Left lung (tissue), 10 donors: ENCODE data around the gene GOLIM4. TPM values are rescaled to one million over a fixed set of nuclear protein-coding genes. Genes with fewer than 3 reads are reported as not detected.

Experiments
- ATAC-seq: fragments of 200-7000 bp; cut with Tn5 transposase; one replicate; pipeline ENCODE4 v1.9.1; 2020; ENCODE audit warnings: moderate library complexity
- DNase-seq, 4 donors: peaks; one replicate each; pipeline ENCODE4 v3.0.0-alpha.2; 2013 to 2020
- H3K27ac ChIP-seq, 2 donors: fragments of 200-600 bp; sonication (generic) in 1 of 2; one replicate each; pipeline versions ENCODE4 v1.5.0 to v1.8.0; 2020 to 2021
- H3K27me3 ChIP-seq, 2 donors: fragments of 200-600 bp; sonication (generic) in 1 of 2; one replicate each; pipeline versions ENCODE4 v1.5.0 to v1.8.0; 2020 to 2021
- H3K36me3 ChIP-seq, 2 donors: fragments of 200-600 bp; sonication (generic) in 1 of 2; one replicate each; pipeline versions ENCODE4 v1.5.0 to v1.8.0; 2020 to 2021
- H3K4me1 ChIP-seq, 2 donors: fragments of 200-600 bp; one replicate each; pipeline ENCODE4 v1.8.0; 2021
- H3K4me3 ChIP-seq, 2 donors: fragments of 200-600 bp; sonication (generic) in 1 of 2; one replicate each; pipeline versions ENCODE4 v1.5.0 to v1.8.0; 2020 to 2021; ENCODE audit warnings: mild to moderate bottlenecking in 1 of 2
- H3K9me3 ChIP-seq, 2 donors: fragments of 200-600 bp; sonication (generic) in 1 of 2; one replicate each; pipeline versions ENCODE4 v1.5.0 to v1.8.0; 2020 to 2021
- CTCF ChIP-seq, 2 donors: fragments of 200-600 bp; sonication (generic) in 1 of 2; IDR thresholded peaks; one replicate each; pipeline versions ENCODE4 v1.5.0 to v1.8.0; 2021; ENCODE audit warnings: antibody characterized with exemption in 2 of 2
- intact Hi-C, 2 donors: fragments of 100-400 bp; cut with DNase I; formaldehyde crosslinking; loops; one replicate each; pipeline versions ENCODE4 v1.11.2 to v1.14.2; 2022
- polyA plus RNA-seq, 6 donors: library from polyadenylated mRNA; unstranded; fragments of 120-200 nt; gene quantifications; one replicate each; pipeline ENCODE4 v1.2.1, GENCODE V29; 2013; ENCODE audit not compliant: insufficient read length in 6 of 6
- total RNA-seq, 2 donors: library from RNA; stranded (reverse); fragmentation: NEBNext Ultra II Directional; extraction: Animal tissue kit (Norgen Biotek cat#: 25700); gene quantifications; one replicate each; pipeline ENCODE4 v1.2.1, GENCODE V29; 2021
- donor health status: DM: no; HTN: yes; CAD: no.
- donor health status: DM: no; HTN: no; CAD: no.

GOLIM4 gene
- total and polyA plus RNA-seq, 8 donors = 40.6 to 85.2 (median 73.2) TPM

GRCh38 chr3:168048414-168049330 is 47.1 kb downstream of the GOLIM4 start:
- H3K4me3 ChIP-seq = no peak overlapping the region
- intact Hi-C loops = loop anchor here in 1 of 2 donors (5.0 kb wide), 1 partner anchor 119 kb away; no protein-coding TSS in a partner anchor
- H3K4me1 ChIP-seq = peaks cover 7% of the 10 kb centered on the region in 2 donors
- H3K36me3 ChIP-seq = no peaks in the 10 kb centered on the region
- peak overlapping the region in 1 of 2 donors; percentile 46 for H3K27ac ChIP-seq
- no peak for TF ChIP-seq CTCF (IDR thresholded peaks at IDR 0.05)
- DNase-seq (no peak), ATAC-seq (no peak)
- H3K27me3 ChIP-seq = no peaks in the 10 kb centered on the region
- no peaks in the 10 kb centered on the region for H3K9me3 ChIP-seq

GRCh38 chr3:168047936-168048335 is 47.8 kb downstream of the GOLIM4 start:
- no peak for DNase-seq
- intact Hi-C loops = loop anchor here in 1 of 2 donors (5.0 kb wide), 1 partner anchor 119 kb away; no protein-coding TSS in a partner anchor
- no peaks in the 10 kb centered on the region for H3K27me3 ChIP-seq
- no peak overlapping the region for H3K4me3 ChIP-seq
- H3K36me3 ChIP-seq = peaks cover 0 to 6% of the 10 kb centered on the region in 2 donors
- no peak for TF ChIP-seq CTCF (IDR thresholded peaks at IDR 0.05)
- no peak for ATAC-seq
- H3K27ac ChIP-seq = no peak overlapping the region
- peaks cover 7% of the 10 kb centered on the region in 2 donors for H3K4me1 ChIP-seq
- no peaks in the 10 kb centered on the region for H3K9me3 ChIP-seq

GRCh38 chr3:168047190-168047795 is 48.4 kb downstream of the GOLIM4 start:
- DNase-seq (peak in 2 of 4 donors; percentile 73 to 81), ATAC-seq (peak; percentile 94)
- Histone ChIP-seq H3K4me1 (peaks cover 7% of the 10 kb centered on the region in 2 donors), H3K9me3 (no peaks in the 10 kb centered on the region), H3K27ac (no peak overlapping the region), H3K27me3 (no peaks in the 10 kb centered on the region), H3K4me3 (no peak overlapping the region), H3K36me3 (peaks cover 0 to 11% of the 10 kb centered on the region in 2 donors)
- intact Hi-C loops = loop anchor here in 1 of 2 donors (5.0 kb wide), 1 partner anchor 120 kb away; no protein-coding TSS in a partner anchor
- TF ChIP-seq CTCF (IDR thresholded peaks at IDR 0.05) = peak; percentile 57 to 81

- DNase-seq = no peak
- TF ChIP-seq CTCF (IDR thresholded peaks at IDR 0.05) = no peak
- H3K36me3 ChIP-seq = peaks cover 0 to 14% of the 10 kb centered on the region in 2 donors
- H3K4me1 ChIP-seq = no peaks in the 10 kb centered on the region
- no peak for ATAC-seq
- no peak overlapping the region for H3K4me3 ChIP-seq
- no peaks in the 10 kb centered on the region for H3K9me3 ChIP-seq
- H3K27me3 ChIP-seq = no peaks in the 10 kb centered on the region
- no peak overlapping the region for H3K27ac ChIP-seq
- intact Hi-C loops = no loop called here
Observed at GRCh38 chr3:168044049-168044448, 51.7 kb downstream of the GOLIM4 start.
